ENCODE measurements around the gene CD9.
"Not testable (repeated sequence)": the region's sequence is repeated elsewhere in the genome, so short reads cannot be mapped to it uniquely, and the experiment has no call there.

CD9 gene, protein sequence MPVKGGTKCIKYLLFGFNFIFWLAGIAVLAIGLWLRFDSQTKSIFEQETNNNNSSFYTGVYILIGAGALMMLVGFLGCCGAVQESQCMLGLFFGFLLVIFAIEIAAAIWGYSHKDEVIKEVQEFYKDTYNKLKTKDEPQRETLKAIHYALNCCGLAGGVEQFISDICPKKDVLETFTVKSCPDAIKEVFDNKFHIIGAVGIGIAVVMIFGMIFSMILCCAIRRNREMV

DNA sequence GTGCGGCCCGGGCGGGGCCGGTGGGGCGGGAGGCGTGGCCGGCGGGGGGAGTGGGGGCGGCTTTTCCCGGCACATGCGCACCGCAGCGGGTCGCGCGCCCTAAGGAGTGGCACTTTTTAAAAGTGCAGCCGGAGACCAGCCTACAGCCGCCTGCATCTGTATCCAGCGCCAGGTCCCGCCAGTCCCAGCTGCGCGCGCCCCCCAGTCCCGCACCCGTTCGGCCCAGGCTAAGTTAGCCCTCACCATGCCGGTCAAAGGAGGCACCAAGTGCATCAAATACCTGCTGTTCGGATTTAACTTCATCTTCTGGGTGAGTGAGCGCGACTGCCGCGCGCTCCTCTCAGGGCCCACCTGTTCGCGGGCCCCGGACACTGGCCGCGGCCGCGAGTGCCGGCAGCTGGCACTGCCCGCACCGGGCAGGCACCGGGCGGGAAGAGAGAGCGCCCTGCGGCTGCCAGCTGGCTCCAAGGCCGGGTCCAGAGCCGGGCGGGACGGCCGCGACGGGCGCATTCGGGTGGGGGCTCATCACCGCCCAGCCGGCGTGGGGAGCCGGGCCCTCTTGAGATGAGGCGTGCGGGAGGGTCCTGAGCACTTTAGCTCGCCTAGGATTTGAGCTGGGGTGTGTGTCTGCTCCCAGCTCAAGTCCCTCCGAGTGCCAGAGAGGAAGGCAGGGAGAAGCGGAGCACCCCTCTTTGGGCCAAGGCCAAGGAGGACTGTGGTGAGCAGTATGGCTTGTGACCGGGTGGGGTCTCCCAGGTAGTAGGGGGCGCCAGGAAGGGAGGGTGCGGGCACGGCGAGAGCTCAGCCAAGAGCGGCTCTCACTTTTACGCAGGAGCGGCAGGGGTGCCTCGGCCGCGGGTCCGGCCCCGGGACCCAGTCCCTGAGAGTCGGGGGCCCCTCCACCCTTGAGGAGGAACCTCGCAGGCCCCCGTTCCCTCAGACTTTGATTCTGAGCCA is at the start of gene CD9:
Gene CD9, plus strand, starts transcription at position 145 of the 957 bp plus-strand sequence. Its CDS starts 100 bp downstream, at position 245.
- peak within 1 kb of the TSS; percentile 88 for H3K4me3 ChIP-seq
- no peaks in the 10 kb centered on the region for H3K9me3 ChIP-seq (ENCODE audit: low read depth, low read length)
- no peaks in the 10 kb centered on the region for H3K36me3 ChIP-seq (ENCODE audit: insufficient read depth, low read length)
- no peak for TF ChIP-seq POLR2AphosphoS5 (IDR thresholded peaks at IDR 0.05; ENCODE audit: borderline replicate concordance, low read depth, low read length)
- no peak for TF ChIP-seq EZH2 (IDR thresholded peaks at IDR 0.05)
- no peak for TF ChIP-seq FOXP2 (optimal IDR thresholded peaks at IDR 0.05; ENCODE audit: control extremely low read depth, extremely low read length, insufficient read depth)
- peak within 1 kb of the TSS; percentile 60 for H3K9ac ChIP-seq (ENCODE audit: insufficient read length)
- no peak within 1 kb of the TSS for H3K27ac ChIP-seq
- DNase-seq (ENCODE audit: low read depth, low spot score): no peak

DNA sequence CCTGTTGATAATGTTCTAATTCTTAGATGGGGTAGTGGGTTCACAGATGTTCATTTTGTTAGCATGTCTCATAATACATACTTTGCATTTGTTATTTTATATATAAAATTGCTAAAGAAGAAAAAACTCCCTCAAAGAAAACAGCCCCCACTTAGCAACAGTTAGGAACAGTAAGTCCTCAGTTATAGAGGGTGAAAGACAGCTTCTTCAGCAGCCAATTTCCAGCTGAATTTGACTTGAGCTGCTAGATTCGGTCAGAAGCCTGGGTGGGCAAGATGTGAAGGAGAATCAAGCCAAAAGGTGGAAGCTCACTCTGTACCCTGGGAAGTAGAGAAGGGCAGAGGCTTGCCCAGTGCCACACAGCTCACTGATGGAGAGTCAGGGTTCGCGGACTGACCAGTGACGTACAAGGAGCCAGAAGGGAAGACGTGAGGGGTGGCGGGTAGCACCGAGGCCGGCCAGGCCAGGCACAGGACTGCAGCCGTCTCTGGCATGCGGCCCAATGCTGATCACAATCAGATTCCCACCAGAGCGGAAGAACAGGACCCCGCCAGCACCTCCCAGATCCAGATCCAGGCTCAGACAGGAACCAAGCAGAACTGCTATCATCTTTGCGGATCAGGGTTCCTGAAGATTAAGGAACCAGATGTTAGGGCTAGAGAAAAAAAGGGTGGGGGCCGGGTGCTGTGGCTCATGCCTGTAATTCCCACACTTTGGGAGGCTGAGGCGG is 45.3 kb upstream of the CD9 start:
- no peak overlapping the region for H3K27ac ChIP-seq
- H3K9me3 ChIP-seq (ENCODE audit: low read depth, low read length): no peaks in the 10 kb centered on the region
- DNase-seq (ENCODE audit: low read depth, low spot score): no peak
- no peaks in the 10 kb centered on the region for H3K36me3 ChIP-seq (ENCODE audit: insufficient read depth, low read length)
- no peak overlapping the region for H3K9ac ChIP-seq (ENCODE audit: insufficient read length)
- no peak overlapping the region for H3K4me3 ChIP-seq
- TF ChIP-seq FOXP2 (optimal IDR thresholded peaks at IDR 0.05; ENCODE audit: control extremely low read depth, extremely low read length, insufficient read depth) (no peak), EZH2 (IDR thresholded peaks at IDR 0.05) (no peak), POLR2AphosphoS5 (IDR thresholded peaks at IDR 0.05; ENCODE audit: borderline replicate concordance, low read depth, low read length) (no peak)

- no peaks in the 10 kb centered on the region for H3K36me3 ChIP-seq (ENCODE audit: insufficient read depth, low read length)
- H3K9ac ChIP-seq (ENCODE audit: insufficient read length): no peak overlapping the region
- H3K4me3 ChIP-seq: no peak overlapping the region
- H3K27ac ChIP-seq: no peak overlapping the region
- no peaks in the 10 kb centered on the region for H3K9me3 ChIP-seq (ENCODE audit: low read depth, low read length)
- TF ChIP-seq EZH2 (IDR thresholded peaks at IDR 0.05): no peak
- no peak for TF ChIP-seq FOXP2 (optimal IDR thresholded peaks at IDR 0.05; ENCODE audit: control extremely low read depth, extremely low read length, insufficient read depth)
- no peak for TF ChIP-seq POLR2AphosphoS5 (IDR thresholded peaks at IDR 0.05; ENCODE audit: borderline replicate concordance, low read depth, low read length)
- no peak for DNase-seq (ENCODE audit: low read depth, low spot score)
These were observed 42.7 kb upstream of the CD9 start for GRCh38 chr12:6157482-6157881.

- H3K9ac ChIP-seq (ENCODE audit: insufficient read length): no peak overlapping the region
- no peak for DNase-seq (ENCODE audit: low read depth, low spot score)
These were observed 41.9 kb upstream of the CD9 start for GRCh38 chr12:6158255-6158654.

DNA sequence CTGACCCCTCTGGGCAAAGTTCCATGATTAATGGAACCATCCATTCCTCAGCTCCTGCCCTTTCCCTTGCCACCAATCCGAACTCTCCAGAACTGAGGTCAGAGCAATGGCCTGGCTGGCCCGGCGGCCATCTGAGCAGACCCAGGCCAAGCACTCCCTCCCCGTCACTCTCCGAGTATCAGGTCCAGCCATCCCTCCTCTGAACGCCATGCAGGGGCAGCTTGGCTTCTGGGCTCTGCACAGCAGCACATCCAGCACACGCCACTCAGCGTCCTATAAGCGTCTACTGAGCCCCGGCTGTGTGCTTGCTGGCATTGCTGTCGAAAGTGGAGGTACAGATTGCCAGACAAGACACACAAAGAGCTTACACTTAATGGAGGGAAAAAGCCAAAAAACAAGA is 41.5 kb upstream of the CD9 start:
- Histone ChIP-seq H3K4me3 (no peak overlapping the region), H3K9ac (ENCODE audit: insufficient read length) (no peak overlapping the region), H3K36me3 (ENCODE audit: insufficient read depth, low read length) (no peaks in the 10 kb centered on the region), H3K27ac (no peak overlapping the region), H3K9me3 (ENCODE audit: low read depth, low read length) (no peaks in the 10 kb centered on the region)
- no peak for DNase-seq (ENCODE audit: low read depth, low spot score)
- TF ChIP-seq POLR2AphosphoS5 (IDR thresholded peaks at IDR 0.05; ENCODE audit: borderline replicate concordance, low read depth, low read length) (no peak), FOXP2 (optimal IDR thresholded peaks at IDR 0.05; ENCODE audit: control extremely low read depth, extremely low read length, insufficient read depth) (no peak), EZH2 (IDR thresholded peaks at IDR 0.05) (no peak)

More at GRCh38 chr12:6158255-6158654, 41.9 kb upstream of the CD9 start:
- Histone ChIP-seq H3K9me3 (ENCODE audit: low read depth, low read length) (no peaks in the 10 kb centered on the region), H3K27ac (no peak overlapping the region), H3K4me3 (no peak overlapping the region), H3K36me3 (ENCODE audit: insufficient read depth, low read length) (no peaks in the 10 kb centered on the region)
- no peak for TF ChIP-seq EZH2 (IDR thresholded peaks at IDR 0.05)

DNA sequence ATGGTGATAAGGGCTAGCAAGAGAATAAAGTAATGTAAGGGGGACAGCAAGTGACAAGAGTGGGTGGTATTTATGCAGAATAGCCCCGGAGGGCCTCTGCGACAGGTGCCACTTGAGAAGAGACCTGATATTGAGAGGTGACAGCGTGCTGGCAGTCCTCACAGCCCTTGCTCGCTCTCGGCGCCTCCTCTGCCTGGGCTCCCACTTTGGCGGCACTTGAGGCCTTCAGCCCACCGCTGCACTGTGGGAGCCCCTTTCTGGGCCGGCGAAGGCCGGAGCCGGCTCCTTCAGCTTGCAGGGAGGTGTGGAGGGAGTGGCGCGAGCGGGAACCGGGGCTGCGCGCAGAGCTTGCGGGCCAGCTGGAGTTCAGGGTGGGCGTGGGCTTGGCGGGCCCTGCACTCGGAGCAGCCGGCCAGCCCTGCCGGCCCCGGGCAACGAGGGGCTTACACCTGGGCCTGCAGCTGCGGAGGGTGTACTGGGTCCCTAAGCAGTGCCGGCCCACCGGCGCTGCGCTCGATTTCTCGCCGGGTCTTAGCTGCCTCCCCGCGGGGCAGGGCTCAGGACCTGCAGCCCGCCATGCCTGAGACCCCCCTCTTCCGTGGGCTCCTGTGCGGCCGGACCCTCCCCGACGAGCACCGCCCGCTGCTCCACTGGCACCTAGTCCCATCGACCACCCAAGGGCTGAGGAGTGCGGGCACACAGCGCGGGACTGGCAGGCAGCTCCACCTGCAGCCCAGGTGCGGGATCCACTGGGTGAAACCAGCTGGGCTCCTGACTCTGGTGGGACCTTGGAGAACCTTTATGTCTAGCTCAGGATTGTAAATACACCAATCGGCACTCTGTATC is 40.8 kb upstream of the CD9 start:
- H3K4me3 ChIP-seq; H3K36me3 ChIP-seq (ENCODE audit: insufficient read depth, low read length); H3K9ac ChIP-seq (ENCODE audit: insufficient read length); H3K9me3 ChIP-seq (ENCODE audit: low read depth, low read length); H3K27ac ChIP-seq; DNase-seq (ENCODE audit: low read depth, low spot score): not testable (repeated sequence)

GRCh38 chr12:6160049-6160649 is 40.1 kb upstream of the CD9 start:
- H3K9ac ChIP-seq (ENCODE audit: insufficient read length); H3K4me3 ChIP-seq; H3K9me3 ChIP-seq (ENCODE audit: low read depth, low read length); H3K27ac ChIP-seq; DNase-seq (ENCODE audit: low read depth, low spot score); H3K36me3 ChIP-seq (ENCODE audit: insufficient read depth, low read length): not testable (repeated sequence)

Data from SK-N-MC (cell line).